Ishikawa (cell line): Measurements from ENCODE around the gene ATG9A.

Experiments used
- CEBPB ChIP-seq: IDR thresholded peaks from 2 replicates; pipeline ENCODE4 v1.6.1; 2012
- CREB1 ChIP-seq: IDR thresholded peaks from 2 replicates; pipeline ENCODE4 v1.6.1; 2012; ENCODE audit warnings: low read depth
- EGR1 ChIP-seq: IDR thresholded peaks from 2 replicates; pipeline ENCODE4 v1.6.1; 2012
- EP300 ChIP-seq: IDR thresholded peaks from 2 replicates; pipeline ENCODE4 v1.6.1; 2012; ENCODE audit warnings: borderline replicate concordance
- FOXM1 ChIP-seq: IDR thresholded peaks from 2 replicates; pipeline ENCODE4 v1.6.1; 2012; ENCODE audit warnings: low read depth, borderline replicate concordance
- NFIC ChIP-seq: IDR thresholded peaks from 2 replicates; pipeline ENCODE4 v1.6.1; 2012
- RAD21 ChIP-seq: IDR thresholded peaks from 2 replicates; pipeline ENCODE4 v1.6.1; 2012; ENCODE audit warnings: low read depth
- TAF1 ChIP-seq: IDR thresholded peaks from 2 replicates; pipeline ENCODE4 v1.6.1; 2012; ENCODE audit warnings: low read depth, mild to moderate bottlenecking
- TCF12 ChIP-seq: IDR thresholded peaks from 2 replicates; pipeline ENCODE4 v1.6.1; 2012; ENCODE audit warnings: low read depth
- TEAD4 ChIP-seq: IDR thresholded peaks from 2 replicates; pipeline ENCODE4 v1.6.1; 2012
- YY1 ChIP-seq: IDR thresholded peaks from 2 replicates; pipeline ENCODE4 v1.6.1; 2012; ENCODE audit warnings: low read depth
- ZBTB7A ChIP-seq: IDR thresholded peaks from 2 replicates; pipeline ENCODE4 v1.6.1; 2012; ENCODE audit warnings: low read depth
- TF ChIP-seq, protein P1 (sequence below): IDR thresholded peaks from 2 replicates; pipeline ENCODE4 v1.6.1; 2012
- TF ChIP-seq, protein P2 (sequence below): IDR thresholded peaks from 2 replicates; pipeline ENCODE4 v1.6.1; 2012; ENCODE audit warnings: low read depth, mild to moderate bottlenecking
- TF ChIP-seq, protein P3 (sequence below): IDR thresholded peaks from 2 replicates; pipeline ENCODE4 v1.6.1; 2012

ATG9A gene

DNA sequence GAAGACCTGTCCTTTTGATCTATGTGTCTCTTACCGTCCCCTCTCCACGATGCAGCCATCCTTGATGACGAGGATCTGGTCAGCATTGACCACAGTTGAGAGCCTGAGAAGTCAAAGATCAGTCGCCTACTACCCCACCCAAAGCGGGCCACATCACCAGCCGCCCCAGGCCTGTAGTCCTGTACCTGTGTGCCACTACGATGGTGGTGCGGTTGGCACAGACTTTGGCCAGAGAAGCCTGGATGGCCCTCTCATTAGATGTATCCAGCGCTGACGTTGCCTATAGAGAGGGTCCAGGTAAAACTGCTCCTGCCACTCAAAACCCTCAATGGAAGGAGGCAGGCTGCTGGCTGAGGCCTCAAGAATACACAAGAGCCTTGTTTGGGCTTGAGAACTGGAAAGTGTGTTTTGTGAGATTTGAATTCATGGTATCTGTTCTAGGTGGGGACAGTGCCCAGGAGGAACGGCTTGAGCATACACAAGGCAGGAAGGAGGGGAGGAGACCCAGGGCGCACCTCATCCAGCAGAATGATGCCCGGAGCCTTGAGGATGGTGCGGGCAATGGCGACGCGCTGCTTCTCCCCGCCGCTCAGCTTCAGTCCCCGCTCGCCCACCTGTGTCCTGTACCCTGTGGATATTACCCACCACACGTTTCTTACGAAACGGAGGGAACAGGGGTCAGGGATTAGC is 19.1 kb downstream of the ATG9A start:
- TF ChIP-seq TEAD4 = no peak
- no peak for TF ChIP-seq RAD21
- no peak for TF ChIP-seq CREB1
- no peak for TF ChIP-seq TCF12
- TF ChIP-seq EP300 = no peak
- TF ChIP-seq, protein P1, sequence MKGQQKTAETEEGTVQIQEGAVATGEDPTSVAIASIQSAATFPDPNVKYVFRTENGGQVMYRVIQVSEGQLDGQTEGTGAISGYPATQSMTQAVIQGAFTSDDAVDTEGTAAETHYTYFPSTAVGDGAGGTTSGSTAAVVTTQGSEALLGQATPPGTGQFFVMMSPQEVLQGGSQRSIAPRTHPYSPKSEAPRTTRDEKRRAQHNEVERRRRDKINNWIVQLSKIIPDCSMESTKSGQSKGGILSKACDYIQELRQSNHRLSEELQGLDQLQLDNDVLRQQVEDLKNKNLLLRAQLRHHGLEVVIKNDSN = no peak
- TF ChIP-seq FOXM1 = no peak

DNA sequence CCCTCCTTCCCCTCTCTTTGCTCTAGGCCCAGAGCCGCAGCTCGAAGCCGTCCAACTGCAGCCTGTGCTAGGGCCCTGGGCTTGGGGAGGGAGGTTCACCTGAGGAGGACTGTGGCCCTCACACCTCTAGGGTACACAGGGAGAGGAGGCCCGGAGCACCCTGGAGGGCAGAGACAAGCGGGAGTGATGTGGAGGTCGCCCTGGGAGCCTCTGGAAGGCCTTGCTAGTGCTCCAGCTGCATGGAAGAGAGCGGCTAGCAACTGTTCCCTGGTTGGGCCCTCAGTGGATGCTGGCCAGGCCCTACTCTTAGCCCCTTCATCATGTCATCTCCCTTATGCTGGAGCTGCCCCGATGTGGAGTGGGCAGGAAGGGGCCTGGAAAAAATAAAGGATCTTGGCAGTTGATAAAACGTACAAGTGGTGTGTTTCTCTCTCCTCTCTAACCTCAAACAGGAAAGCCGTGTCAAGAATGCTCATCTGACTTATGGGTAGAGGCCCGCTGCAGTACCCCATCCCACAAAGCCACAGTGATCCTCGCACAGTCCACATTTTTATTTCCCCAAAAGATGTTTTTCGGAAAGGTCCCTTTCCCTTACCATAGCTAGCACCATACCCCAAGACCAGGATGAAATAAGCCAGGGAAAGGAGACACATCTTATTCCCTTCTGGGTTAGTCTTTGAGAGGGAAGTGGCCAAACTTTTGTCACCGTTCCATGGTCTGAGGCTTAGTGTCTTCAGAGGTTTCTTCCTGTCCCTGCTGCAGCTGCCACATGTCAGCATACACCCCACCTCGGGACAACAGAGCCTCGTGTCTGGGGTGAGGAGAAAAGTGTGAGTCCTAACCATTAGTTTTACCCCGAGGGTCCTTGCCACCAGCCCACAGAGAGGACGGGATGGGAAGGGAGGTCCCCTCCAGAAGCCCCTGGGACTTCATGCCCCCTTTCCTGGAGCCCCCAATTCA is 19.9 kb downstream of the ATG9A start:
- TF ChIP-seq YY1 (no peak), ZBTB7A (no peak), TAF1 (no peak), CEBPB (no peak), TCF12 (no peak), RAD21 (no peak), CREB1 (no peak), TEAD4 (no peak), NFIC (no peak), FOXM1 (no peak), EGR1 (no peak), EP300 (no peak)
- TF ChIP-seq, protein P2, sequence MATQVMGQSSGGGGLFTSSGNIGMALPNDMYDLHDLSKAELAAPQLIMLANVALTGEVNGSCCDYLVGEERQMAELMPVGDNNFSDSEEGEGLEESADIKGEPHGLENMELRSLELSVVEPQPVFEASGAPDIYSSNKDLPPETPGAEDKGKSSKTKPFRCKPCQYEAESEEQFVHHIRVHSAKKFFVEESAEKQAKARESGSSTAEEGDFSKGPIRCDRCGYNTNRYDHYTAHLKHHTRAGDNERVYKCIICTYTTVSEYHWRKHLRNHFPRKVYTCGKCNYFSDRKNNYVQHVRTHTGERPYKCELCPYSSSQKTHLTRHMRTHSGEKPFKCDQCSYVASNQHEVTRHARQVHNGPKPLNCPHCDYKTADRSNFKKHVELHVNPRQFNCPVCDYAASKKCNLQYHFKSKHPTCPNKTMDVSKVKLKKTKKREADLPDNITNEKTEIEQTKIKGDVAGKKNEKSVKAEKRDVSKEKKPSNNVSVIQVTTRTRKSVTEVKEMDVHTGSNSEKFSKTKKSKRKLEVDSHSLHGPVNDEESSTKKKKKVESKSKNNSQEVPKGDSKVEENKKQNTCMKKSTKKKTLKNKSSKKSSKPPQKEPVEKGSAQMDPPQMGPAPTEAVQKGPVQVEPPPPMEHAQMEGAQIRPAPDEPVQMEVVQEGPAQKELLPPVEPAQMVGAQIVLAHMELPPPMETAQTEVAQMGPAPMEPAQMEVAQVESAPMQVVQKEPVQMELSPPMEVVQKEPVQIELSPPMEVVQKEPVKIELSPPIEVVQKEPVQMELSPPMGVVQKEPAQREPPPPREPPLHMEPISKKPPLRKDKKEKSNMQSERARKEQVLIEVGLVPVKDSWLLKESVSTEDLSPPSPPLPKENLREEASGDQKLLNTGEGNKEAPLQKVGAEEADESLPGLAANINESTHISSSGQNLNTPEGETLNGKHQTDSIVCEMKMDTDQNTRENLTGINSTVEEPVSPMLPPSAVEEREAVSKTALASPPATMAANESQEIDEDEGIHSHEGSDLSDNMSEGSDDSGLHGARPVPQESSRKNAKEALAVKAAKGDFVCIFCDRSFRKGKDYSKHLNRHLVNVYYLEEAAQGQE = no peak
- TF ChIP-seq, protein P1 = no peak

DNA sequence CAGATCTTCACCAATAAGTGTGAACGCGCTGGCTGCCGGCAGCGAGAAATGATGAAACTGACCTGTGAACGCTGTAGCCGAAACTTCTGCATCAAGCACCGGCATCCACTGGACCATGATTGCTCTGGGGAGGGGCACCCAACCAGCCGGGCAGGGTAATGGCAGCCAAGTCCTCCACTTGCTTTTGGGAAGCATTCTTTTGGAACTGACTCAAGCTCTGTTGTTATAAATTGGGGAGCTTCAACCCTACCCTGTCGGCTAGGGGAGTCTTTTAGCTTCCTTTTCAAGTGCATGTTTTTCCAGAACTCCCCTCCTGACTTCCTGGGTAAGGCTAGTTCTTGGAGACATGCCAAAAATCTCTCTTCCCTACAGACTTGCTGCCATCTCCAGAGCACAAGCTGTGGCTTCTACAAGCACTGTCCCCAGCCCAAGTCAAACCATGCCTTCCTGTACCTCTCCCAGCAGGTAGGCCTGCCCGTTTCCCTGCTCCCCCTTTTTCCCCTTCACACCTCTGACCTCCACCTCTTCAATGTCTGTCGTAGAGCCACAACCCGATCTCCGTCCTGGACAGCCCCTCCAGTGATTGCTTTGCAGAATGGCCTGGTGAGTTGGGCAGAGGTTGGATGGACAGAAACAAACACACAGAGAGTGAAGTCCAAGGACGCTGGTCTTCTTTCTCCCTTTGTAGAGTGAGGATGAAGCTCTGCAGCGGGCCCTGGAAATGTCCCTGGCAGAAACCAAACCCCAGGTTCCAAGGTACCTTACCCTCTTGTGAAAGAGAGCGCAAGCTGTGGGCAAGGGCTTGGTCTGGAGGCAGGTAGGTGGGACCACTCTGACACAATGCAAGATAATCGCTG is 21.3 kb downstream of the ATG9A start:
- TF ChIP-seq CREB1 = no peak
- no peak for TF ChIP-seq CEBPB
- peak; percentile 51 for TF ChIP-seq NFIC

DNA sequence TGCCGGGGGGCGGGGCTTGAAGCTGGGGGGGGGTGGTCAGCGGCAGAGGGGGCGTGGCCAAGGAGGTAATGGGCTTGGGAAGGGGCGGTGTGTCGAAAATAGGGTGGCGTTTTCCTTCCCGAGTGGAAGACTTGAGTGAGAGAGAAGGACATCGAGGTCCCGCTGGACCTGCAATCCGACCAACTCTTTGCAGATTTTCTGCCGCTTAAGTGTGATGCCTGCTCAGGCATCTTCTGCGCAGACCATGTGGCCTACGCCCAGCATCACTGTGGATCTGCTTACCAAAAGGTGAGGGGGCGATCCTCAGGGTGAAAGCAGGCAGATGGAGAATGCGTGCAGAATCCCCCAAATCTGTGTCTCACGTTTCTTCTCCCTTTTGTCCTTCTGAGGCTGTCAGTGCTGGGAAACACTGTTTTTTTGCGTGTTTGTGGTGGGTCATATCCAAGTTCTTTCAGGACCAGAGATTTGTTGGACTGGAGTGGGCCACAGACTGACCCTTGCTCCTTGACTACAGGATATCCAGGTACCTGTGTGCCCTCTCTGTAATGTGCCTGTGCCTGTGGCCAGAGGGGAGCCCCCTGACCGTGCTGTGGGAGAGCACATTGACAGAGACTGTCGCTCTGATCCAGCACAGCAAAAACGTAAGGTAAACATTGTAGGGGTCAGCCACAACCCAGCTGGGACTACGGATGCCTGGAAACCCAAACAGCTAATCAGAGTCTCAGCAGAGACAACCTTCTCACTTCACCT is 22.1 kb downstream of the ATG9A start:
- no peak for TF ChIP-seq ZBTB7A
- no peak for TF ChIP-seq NFIC
- TF ChIP-seq EGR1 = no peak
- TF ChIP-seq, protein P2 = no peak
- TF ChIP-seq EP300 = no peak
- TF ChIP-seq RAD21 = no peak
- TF ChIP-seq CEBPB = no peak
- no peak for TF ChIP-seq TCF12
- TF ChIP-seq TEAD4 = no peak

DNA sequence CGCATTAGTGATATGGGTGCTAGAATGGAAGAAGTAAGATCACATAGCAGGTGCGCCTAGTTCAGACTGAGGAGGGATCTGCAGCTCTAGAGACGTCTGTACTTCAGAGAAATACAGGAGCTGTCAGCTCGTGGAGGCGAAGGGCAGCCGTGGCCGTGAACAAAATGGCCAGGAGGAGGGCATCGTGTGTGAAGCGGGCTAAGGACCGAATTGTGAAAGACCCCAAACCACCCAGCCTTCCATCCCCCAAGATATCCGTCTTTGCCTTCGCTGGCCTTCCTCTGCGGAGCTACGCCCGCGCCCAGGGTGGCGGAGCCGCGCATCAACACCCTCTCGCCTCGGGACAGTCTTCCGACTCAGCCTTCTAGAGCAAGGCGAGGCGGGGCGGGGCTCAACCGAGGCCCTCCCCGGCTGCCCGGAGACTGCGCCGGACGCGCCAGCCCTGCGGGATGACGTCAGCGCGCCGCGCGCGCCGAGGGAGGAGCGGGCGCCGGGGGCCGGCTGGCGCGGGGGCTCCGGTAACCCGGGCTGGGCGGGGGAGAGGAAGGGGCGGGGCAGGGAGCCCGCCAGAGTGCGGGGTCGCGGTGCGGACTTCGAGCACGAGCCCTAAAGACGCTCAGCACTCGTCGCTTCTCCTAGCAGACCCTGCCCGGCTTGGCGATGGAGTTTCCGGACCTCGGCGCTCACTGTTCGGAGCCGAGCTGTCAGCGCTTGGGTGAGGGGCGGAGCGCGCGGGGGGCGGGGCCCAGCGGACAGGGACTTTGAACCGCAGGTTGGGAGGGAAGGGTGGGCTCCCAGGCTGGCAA is 22.9 kb downstream of the ATG9A start, which contains the start of gene ZFAND2B:
ZFAND2B (plus strand) TSS at position 455 of the 806 bp plus-strand sequence; CDS start at position 661, 206 bp downstream.
- TF ChIP-seq YY1 = peak; percentile 16; the same call in 1 of the 2 replicates
- TF ChIP-seq, protein P1 = 0 out of 2 replicates have a peak, but pooled peaks have one; percentile 2
- no peak for TF ChIP-seq TEAD4
- peak; percentile 84 for TF ChIP-seq TAF1
- TF ChIP-seq ZBTB7A = no peak
- TF ChIP-seq TCF12 = peak; percentile 9; the same call in 1 of the 2 replicates
- TF ChIP-seq EGR1 = no peak
- TF ChIP-seq, protein P2 = no peak
- no peak for TF ChIP-seq FOXM1
- peak; percentile 49; the same call in 1 of the 2 replicates for TF ChIP-seq CREB1
- TF ChIP-seq CEBPB = no peak
- TF ChIP-seq, protein P3, sequence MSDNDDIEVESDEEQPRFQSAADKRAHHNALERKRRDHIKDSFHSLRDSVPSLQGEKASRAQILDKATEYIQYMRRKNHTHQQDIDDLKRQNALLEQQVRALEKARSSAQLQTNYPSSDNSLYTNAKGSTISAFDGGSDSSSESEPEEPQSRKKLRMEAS = peak; percentile 72
- no peak for TF ChIP-seq NFIC
